ENCODE results near the gene LEF1.
"Not testable (repeated sequence)": the region's sequence is repeated elsewhere in the genome, so short reads cannot be mapped to it uniquely, and the experiment has no call there.

The LEF1 gene

GRCh38 chr4:108018040-108018883 is 150.5 kb downstream of the LEF1 start:
- Histone ChIP-seq H3K4me3 (ENCODE audit: low read depth, low read length) (no peak overlapping the region), H3K79me2 (ENCODE audit: control insufficient read depth, insufficient read depth, low read length, unreplicated experiment) (no peaks in the 10 kb centered on the region), H3K36me3 (ENCODE audit: insufficient read depth, low read length) (no peaks in the 10 kb centered on the region), H3K27me3 (ENCODE audit: insufficient read depth, low read length) (no peaks in the 10 kb centered on the region), H2AFZ (ENCODE audit: low read length, unreplicated experiment) (no peak overlapping the region), H3K4me1 (ENCODE audit: control insufficient read depth, insufficient read depth, low read length, unreplicated experiment) (no peaks in the 10 kb centered on the region), H3K27ac (ENCODE audit: low read depth, low read length) (no peak overlapping the region)

DNA sequence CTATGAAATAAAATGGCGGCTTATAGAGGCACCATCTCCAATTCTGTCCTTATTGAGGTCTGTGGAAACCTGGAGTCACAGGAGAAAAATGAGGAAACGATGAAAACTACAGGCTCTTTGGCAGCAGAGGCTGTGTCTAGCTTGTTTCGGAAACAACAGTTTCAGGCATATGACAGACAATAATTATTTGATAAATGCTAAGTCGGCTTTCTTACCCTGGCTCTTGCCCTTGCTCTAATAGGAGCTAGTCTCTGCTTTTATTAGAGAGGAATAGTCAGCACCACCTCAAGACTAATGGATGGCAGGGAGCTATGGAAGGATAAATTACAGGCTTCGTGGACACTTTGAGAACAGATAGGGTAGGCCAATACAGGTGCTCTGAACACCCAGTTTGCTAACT is 154.8 kb downstream of the LEF1 start:
- H3K79me2 ChIP-seq (ENCODE audit: control insufficient read depth, insufficient read depth, low read length, unreplicated experiment): no peaks in the 10 kb centered on the region
- H3K27ac ChIP-seq (ENCODE audit: low read depth, low read length): no peak overlapping the region
- H3K4me1 ChIP-seq (ENCODE audit: control insufficient read depth, insufficient read depth, low read length, unreplicated experiment): peaks cover 13% of the 10 kb centered on the region
- H3K36me3 ChIP-seq (ENCODE audit: insufficient read depth, low read length): peaks cover 5% of the 10 kb centered on the region; the same call in 1 of the 2 replicates
- H2AFZ ChIP-seq (ENCODE audit: low read length, unreplicated experiment): no peak overlapping the region
- no peak overlapping the region for H3K4me3 ChIP-seq (ENCODE audit: low read depth, low read length)
- no peaks in the 10 kb centered on the region for H3K27me3 ChIP-seq (ENCODE audit: insufficient read depth, low read length)

GRCh38 chr4:108013327-108013726 is 155.4 kb downstream of the LEF1 start:
- no peaks in the 10 kb centered on the region for H3K27me3 ChIP-seq (ENCODE audit: insufficient read depth, low read length)
- peaks cover 5% of the 10 kb centered on the region; the same call in 1 of the 2 replicates for H3K36me3 ChIP-seq (ENCODE audit: insufficient read depth, low read length)
- H3K4me1 ChIP-seq (ENCODE audit: control insufficient read depth, insufficient read depth, low read length, unreplicated experiment): peaks cover 19% of the 10 kb centered on the region
- H3K79me2 ChIP-seq (ENCODE audit: control insufficient read depth, insufficient read depth, low read length, unreplicated experiment): no peaks in the 10 kb centered on the region
- H2AFZ ChIP-seq (ENCODE audit: low read length, unreplicated experiment): no peak overlapping the region
- H3K27ac ChIP-seq (ENCODE audit: low read depth, low read length): no peak overlapping the region
- no peak overlapping the region for H3K4me3 ChIP-seq (ENCODE audit: low read depth, low read length)

- not testable (repeated sequence) for H2AFZ ChIP-seq (ENCODE audit: low read length, unreplicated experiment); H3K36me3 ChIP-seq (ENCODE audit: insufficient read depth, low read length)
Observed at GRCh38 chr4:108012382-108012781, 156.3 kb downstream of the LEF1 start.

DNA sequence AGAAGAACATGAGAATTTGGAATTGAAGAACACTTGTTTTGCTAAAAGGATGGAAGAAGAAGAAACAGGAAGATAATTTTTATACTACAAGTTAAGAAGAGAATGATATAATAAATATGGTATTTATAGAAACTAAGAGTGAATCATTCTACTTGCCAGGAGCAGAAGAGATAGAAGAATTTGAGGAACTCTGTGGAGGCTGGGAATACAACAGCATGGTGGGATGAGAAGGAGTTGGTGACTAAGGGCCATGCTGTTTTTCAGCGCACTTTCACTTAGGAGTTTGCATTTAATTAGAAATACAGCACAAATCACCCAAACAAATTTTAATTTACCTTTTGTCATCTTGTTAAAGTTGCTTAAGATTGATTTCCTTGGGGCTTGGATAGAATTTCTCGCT is 158.6 kb downstream of the LEF1 start:
- H2AFZ ChIP-seq (ENCODE audit: low read length, unreplicated experiment): no peak overlapping the region
- H3K27ac ChIP-seq (ENCODE audit: low read depth, low read length): peak overlapping the region; percentile 25; the same call in 1 of the 2 replicates
- peaks cover 20% of the 10 kb centered on the region for H3K4me1 ChIP-seq (ENCODE audit: control insufficient read depth, insufficient read depth, low read length, unreplicated experiment)
- peaks cover 5% of the 10 kb centered on the region; the same call in 1 of the 2 replicates for H3K36me3 ChIP-seq (ENCODE audit: insufficient read depth, low read length)
- no peaks in the 10 kb centered on the region for H3K27me3 ChIP-seq (ENCODE audit: insufficient read depth, low read length)
- peak overlapping the region; percentile 11; the same call in 1 of the 2 replicates for H3K4me3 ChIP-seq (ENCODE audit: low read depth, low read length)
- no peaks in the 10 kb centered on the region for H3K79me2 ChIP-seq (ENCODE audit: control insufficient read depth, insufficient read depth, low read length, unreplicated experiment)

More at GRCh38 chr4:108012382-108012781, 156.3 kb downstream of the LEF1 start:
- H3K27ac ChIP-seq (ENCODE audit: low read depth, low read length); H3K4me3 ChIP-seq (ENCODE audit: low read depth, low read length); H3K27me3 ChIP-seq (ENCODE audit: insufficient read depth, low read length); H3K79me2 ChIP-seq (ENCODE audit: control insufficient read depth, insufficient read depth, low read length, unreplicated experiment): not testable (repeated sequence)
- H3K4me1 ChIP-seq (ENCODE audit: control insufficient read depth, insufficient read depth, low read length, unreplicated experiment): peaks cover 20% of the 10 kb centered on the region

GRCh38 chr4:108008721-108009120 is 160.0 kb downstream of the LEF1 start:
- Histone ChIP-seq H3K4me3 (ENCODE audit: low read depth, low read length) (no peak overlapping the region), H2AFZ (ENCODE audit: low read length, unreplicated experiment) (no peak overlapping the region), H3K36me3 (ENCODE audit: insufficient read depth, low read length) (peaks cover 5% of the 10 kb centered on the region; the same call in 1 of the 2 replicates), H3K27ac (ENCODE audit: low read depth, low read length) (peak overlapping the region; percentile 21; the same call in 1 of the 2 replicates), H3K4me1 (ENCODE audit: control insufficient read depth, insufficient read depth, low read length, unreplicated experiment) (peaks cover 20% of the 10 kb centered on the region), H3K27me3 (ENCODE audit: insufficient read depth, low read length) (no peaks in the 10 kb centered on the region), H3K79me2 (ENCODE audit: control insufficient read depth, insufficient read depth, low read length, unreplicated experiment) (no peaks in the 10 kb centered on the region)

DNA sequence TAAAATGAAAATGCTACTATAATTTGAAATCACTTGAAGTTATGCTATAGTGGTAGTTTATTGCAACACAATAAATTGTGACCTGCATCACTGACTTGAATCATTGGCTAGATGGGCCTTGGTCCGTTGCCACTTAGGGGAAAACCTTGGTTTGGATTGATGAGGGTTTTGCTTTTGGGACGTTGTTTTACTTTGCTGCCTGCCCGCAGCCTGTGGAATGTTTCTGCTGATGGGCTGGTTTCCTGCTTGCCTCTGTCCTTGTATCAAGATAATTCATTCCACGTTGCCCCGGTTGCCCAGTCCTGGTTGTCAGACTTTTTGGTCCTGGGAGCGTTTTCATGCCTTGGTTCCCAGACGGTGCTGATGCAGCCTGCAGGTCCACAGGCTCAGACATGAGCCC is 160.7 kb downstream of the LEF1 start:
- Histone ChIP-seq H3K79me2 (ENCODE audit: control insufficient read depth, insufficient read depth, low read length, unreplicated experiment) (no peaks in the 10 kb centered on the region), H3K27me3 (ENCODE audit: insufficient read depth, low read length) (no peaks in the 10 kb centered on the region), H2AFZ (ENCODE audit: low read length, unreplicated experiment) (no peak overlapping the region), H3K4me1 (ENCODE audit: control insufficient read depth, insufficient read depth, low read length, unreplicated experiment) (peaks cover 20% of the 10 kb centered on the region), H3K36me3 (ENCODE audit: insufficient read depth, low read length) (peaks cover 5% of the 10 kb centered on the region; the same call in 1 of the 2 replicates), H3K4me3 (ENCODE audit: low read depth, low read length) (no peak overlapping the region), H3K27ac (ENCODE audit: low read depth, low read length) (no peak overlapping the region)

DNA sequence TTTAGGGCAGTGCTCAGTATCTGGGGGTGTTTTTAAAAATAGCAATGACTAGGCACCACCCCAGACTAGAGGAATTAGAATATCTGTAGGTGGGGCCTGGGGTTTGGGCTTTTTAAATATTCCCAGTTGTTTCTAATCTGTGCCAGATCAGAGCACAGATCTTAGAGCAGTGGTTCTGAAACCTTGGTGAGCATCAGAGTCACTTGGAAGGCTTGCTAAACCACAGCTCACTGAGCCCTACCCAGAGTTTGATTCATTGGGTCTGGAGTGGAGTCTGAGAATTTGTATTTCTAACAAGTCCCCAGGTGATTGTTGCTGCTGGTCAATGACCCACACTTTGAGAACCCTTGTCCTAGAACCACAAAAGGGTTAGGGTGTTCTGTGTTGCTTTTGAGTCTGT is 162.4 kb downstream of the LEF1 start:
- H3K79me2 ChIP-seq (ENCODE audit: control insufficient read depth, insufficient read depth, low read length, unreplicated experiment): no peaks in the 10 kb centered on the region
- no peak overlapping the region for H3K4me3 ChIP-seq (ENCODE audit: low read depth, low read length)
- H3K27me3 ChIP-seq (ENCODE audit: insufficient read depth, low read length): no peaks in the 10 kb centered on the region
- peaks cover 20% of the 10 kb centered on the region for H3K4me1 ChIP-seq (ENCODE audit: control insufficient read depth, insufficient read depth, low read length, unreplicated experiment)
- no peak overlapping the region for H2AFZ ChIP-seq (ENCODE audit: low read length, unreplicated experiment)
- H3K36me3 ChIP-seq (ENCODE audit: insufficient read depth, low read length): peaks cover 3% of the 10 kb centered on the region; the same call in 1 of the 2 replicates
- H3K27ac ChIP-seq (ENCODE audit: low read depth, low read length): no peak overlapping the region

GRCh38 chr4:108005807-108006206 is 162.9 kb downstream of the LEF1 start:
- peaks cover 20% of the 10 kb centered on the region for H3K4me1 ChIP-seq (ENCODE audit: control insufficient read depth, insufficient read depth, low read length, unreplicated experiment)
- H2AFZ ChIP-seq (ENCODE audit: low read length, unreplicated experiment): no peak overlapping the region
- no peaks in the 10 kb centered on the region for H3K36me3 ChIP-seq (ENCODE audit: insufficient read depth, low read length)
- H3K27ac ChIP-seq (ENCODE audit: low read depth, low read length): no peak overlapping the region
- H3K4me3 ChIP-seq (ENCODE audit: low read depth, low read length): no peak overlapping the region
- no peaks in the 10 kb centered on the region for H3K27me3 ChIP-seq (ENCODE audit: insufficient read depth, low read length)
- no peaks in the 10 kb centered on the region for H3K79me2 ChIP-seq (ENCODE audit: control insufficient read depth, insufficient read depth, low read length, unreplicated experiment)

DNA sequence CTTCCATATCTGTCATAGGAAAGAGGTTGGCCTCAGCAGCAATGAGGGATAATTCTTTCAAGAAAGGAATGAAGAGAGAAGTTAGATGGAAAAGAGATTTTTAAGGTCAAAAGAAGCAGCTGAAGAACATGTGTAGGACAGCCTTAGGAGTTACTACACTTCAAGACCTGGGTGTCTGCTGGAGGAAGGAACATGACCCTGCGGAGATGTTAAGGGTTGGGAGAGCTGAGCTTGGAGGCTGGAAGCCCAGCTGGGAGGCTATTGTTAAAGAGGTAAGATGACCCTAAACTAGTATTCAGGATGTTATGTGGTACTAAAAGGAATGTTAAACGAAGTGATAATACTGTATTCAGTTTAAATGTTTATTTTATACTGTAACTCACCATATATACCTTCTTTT is 164.1 kb downstream of the LEF1 start:
- Histone ChIP-seq H2AFZ (ENCODE audit: low read length, unreplicated experiment) (no peak overlapping the region), H3K27me3 (ENCODE audit: insufficient read depth, low read length) (no peaks in the 10 kb centered on the region), H3K79me2 (ENCODE audit: control insufficient read depth, insufficient read depth, low read length, unreplicated experiment) (no peaks in the 10 kb centered on the region), H3K36me3 (ENCODE audit: insufficient read depth, low read length) (no peaks in the 10 kb centered on the region), H3K27ac (ENCODE audit: low read depth, low read length) (no peak overlapping the region), H3K4me1 (ENCODE audit: control insufficient read depth, insufficient read depth, low read length, unreplicated experiment) (peaks cover 14% of the 10 kb centered on the region), H3K4me3 (ENCODE audit: low read depth, low read length) (no peak overlapping the region)

DNA sequence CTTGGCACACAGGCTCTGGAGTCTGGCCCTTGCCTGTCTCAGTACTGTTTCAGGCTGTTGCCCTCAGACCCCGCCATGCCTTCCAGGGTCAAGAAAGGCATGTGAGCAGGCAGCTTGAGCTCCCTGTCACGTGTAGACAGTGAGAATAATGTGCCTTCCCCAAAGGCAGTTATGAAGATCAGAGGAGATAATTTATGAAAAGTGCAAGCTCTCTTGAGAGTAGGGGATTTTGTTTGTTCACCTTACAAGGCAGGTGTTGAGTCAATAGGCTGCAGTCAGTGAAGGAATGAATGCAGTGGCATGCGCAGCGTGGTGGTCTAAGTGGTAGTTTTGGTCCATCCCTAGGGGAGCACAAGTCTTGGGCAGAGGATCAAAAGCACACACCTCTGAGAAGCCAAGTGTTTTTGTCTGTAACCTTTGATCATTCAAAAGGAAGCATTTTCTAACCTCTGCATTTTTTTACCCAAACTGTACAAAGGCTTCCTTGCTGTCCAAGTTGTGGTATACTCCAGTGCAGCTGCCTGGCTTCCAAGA is 164.7 kb downstream of the LEF1 start:
- Histone ChIP-seq H3K27me3 (ENCODE audit: insufficient read depth, low read length) (no peaks in the 10 kb centered on the region), H3K4me3 (ENCODE audit: low read depth, low read length) (no peak overlapping the region), H3K4me1 (ENCODE audit: control insufficient read depth, insufficient read depth, low read length, unreplicated experiment) (peaks cover 8% of the 10 kb centered on the region), H3K27ac (ENCODE audit: low read depth, low read length) (no peak overlapping the region), H3K36me3 (ENCODE audit: insufficient read depth, low read length) (no peaks in the 10 kb centered on the region), H3K79me2 (ENCODE audit: control insufficient read depth, insufficient read depth, low read length, unreplicated experiment) (no peaks in the 10 kb centered on the region), H2AFZ (ENCODE audit: low read length, unreplicated experiment) (no peak overlapping the region)

All from ACC112 (cell line).